Measurements from ENCODE around the gene FRS3.

FRS3 gene

GRCh38 chr6:41790045-41790444 is 10.3 kb upstream of the FRS3 start:
- H3K4me3 ChIP-seq (ENCODE audit: low read length) = no peak overlapping the region
- DNase-seq (ENCODE audit: low read depth) = no peak
- no peak for TF ChIP-seq CTCF (conservative IDR thresholded peaks at IDR 0.05; ENCODE audit: low read depth, low read length)

DNA sequence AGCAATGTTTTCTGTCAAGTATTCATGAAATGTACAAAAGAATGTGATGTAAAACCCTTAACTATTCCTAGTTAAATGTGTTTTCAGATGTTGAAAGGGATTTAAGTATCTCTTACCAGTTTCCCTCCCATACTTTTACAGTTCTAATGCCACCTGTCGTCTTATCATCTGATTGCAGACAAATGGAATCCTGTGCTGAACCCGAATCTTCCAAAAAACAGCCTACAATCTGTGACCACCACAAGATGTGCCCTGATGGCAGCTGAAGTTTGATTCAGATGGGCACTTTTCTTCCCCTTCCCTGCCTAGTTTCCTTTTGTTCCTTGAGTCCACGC is 9.7 kb upstream of the FRS3 start:
- DNase-seq (ENCODE audit: low read depth) = no peak
- TF ChIP-seq CTCF (conservative IDR thresholded peaks at IDR 0.05; ENCODE audit: low read depth, low read length) = no peak

DNA sequence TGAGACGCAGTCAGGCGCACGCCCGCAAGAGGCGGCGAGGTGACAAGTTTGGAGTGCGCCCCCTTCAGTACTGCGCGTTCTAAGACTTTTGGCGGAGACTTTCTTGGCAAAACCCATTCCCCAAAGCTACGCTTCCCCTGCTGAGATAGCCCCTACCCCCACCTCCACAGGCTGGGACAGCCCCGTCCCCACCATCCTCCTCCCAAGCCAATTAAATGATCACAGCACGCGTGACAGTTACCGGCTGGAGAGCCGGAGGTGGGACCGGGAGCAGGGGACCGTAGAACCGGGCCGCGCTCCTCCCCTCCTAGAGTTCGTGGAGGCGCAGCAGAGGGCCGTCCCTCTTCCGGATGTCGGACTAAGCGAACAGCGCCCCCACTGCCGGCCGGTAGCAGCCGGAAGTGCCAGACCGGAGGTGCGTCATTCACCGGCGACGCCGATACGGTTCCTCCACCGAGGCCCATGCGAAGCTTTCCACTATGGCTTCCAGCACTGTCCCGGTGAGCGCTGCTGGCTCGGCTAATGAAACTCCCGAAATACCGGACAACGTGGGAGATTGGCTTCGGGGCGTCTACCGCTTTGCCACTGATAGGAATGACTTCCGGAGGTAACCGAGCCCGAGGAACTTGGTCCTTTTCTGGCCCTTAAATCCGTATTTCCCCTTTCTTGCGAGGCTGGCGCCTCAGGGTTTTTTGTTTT is 7.7 kb upstream of the FRS3 start, which contains the start of gene TOMM6:
Gene TOMM6, plus strand, starts transcription at position 476 of the 699 bp plus-strand sequence. Its CDS starts 4 bp downstream, at position 480.
- TF ChIP-seq CTCF (conservative IDR thresholded peaks at IDR 0.05; ENCODE audit: low read depth, low read length) = peak; percentile 77
- DNase-seq (ENCODE audit: low read depth) = peak; percentile 75
- peak within 1 kb of the TSS; percentile 100 for H3K4me3 ChIP-seq (ENCODE audit: low read length)

More for the DNA sequence above, 9.7 kb upstream of the FRS3 start:
- H3K4me3 ChIP-seq (ENCODE audit: low read length) = no peak overlapping the region

- peak overlapping the region; percentile 100 for H3K4me3 ChIP-seq (ENCODE audit: low read length)
- DNase-seq (ENCODE audit: low read depth) = no peak
- peak; percentile 57 for TF ChIP-seq CTCF (conservative IDR thresholded peaks at IDR 0.05; ENCODE audit: low read depth, low read length)
Observed at GRCh38 chr6:41786451-41787218, 6.9 kb upstream of the FRS3 start.

- no peak for DNase-seq (ENCODE audit: low read depth)
- H3K4me3 ChIP-seq (ENCODE audit: low read length) = peak overlapping the region; percentile 55
- TF ChIP-seq CTCF (conservative IDR thresholded peaks at IDR 0.05; ENCODE audit: low read depth, low read length) = no peak
Observed at GRCh38 chr6:41785689-41786450, 6.2 kb upstream of the FRS3 start.

- H3K4me3 ChIP-seq (ENCODE audit: low read length) = no peak overlapping the region
- TF ChIP-seq CTCF (conservative IDR thresholded peaks at IDR 0.05; ENCODE audit: low read depth, low read length) = no peak
- DNase-seq (ENCODE audit: low read depth) = no peak
Observed at GRCh38 chr6:41785254-41785653, 5.6 kb upstream of the FRS3 start.
